GM10266 (cell line): ENCODE measurements around the gene RAD9B.
"Not testable (repeated sequence)": the region's sequence is repeated elsewhere in the genome, so short reads cannot be mapped to it uniquely, and the experiment has no call there.

Source experiments
- DNase-seq: peaks from one replicate; pipeline ENCODE4 v3.0.0; 2012; ENCODE audit errors: extremely low spot score
- CTCF ChIP-seq: IDR thresholded peaks from 2 replicates; pipeline ENCODE4 v1.5.1; 2012; ENCODE audit warnings: mild to moderate bottlenecking, low read depth; ENCODE audit not compliant: control insufficient read depth, insufficient read depth; ENCODE audit errors: missing control alignments

The RAD9B gene

DNA sequence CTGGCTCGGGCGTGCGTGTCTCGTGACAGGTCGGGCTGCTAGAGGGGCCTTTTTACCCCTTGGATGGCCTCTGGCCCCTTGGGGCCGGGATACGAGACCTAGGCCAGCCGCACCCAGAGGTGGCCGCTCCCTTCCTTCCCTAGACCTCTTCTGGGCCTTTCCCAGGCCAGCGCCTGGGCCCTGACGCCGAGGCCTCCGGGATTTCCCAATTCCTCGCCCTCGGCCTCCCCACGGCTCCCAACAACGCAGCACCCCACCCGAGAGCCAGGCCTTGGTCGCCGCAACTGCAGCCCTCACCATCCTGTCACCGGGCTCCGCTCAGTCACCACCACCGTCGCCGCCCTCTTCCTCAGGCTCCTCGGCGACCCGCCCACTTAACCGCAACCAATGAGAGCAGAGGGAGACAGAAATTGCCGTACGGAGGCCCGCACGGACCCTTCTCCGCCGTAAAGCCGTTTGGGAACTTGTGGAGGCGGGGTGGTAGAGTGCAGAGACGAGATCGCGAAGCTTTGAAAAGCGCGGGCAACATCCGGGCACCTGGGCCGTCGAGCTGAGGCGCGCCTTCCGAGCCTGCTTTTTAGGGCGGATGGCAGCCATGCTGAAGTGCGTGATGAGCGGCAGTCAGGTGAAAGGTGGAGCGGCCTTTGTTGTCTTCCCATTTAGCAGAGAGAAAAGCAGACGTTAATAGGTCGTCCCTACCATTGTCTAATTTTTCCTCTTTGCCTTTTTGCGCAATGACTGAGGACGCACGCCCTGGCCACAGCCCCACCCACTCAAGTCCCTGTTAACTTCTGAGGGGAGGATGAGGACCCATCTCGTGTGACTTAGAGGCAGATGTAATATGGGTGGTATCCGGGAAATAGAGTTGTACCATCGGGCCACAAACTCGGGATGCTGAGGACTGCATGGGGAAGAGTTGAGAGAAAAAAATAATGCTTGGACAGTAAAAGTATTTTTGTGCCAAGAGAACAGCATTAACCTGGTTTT lies at the start of gene RAD9B, which contains the start of gene VPS29:
Gene RAD9B (plus strand): TSS at position 580 of the 987 bp plus-strand sequence. CDS start 7 bp downstream, at position 587.
Gene VPS29 (minus strand): TSS at position 360 of the 987 bp plus-strand sequence. CDS start 60 bp downstream, at position 300.
- peak; percentile 87 for DNase-seq

GRCh38 chr12:110453569-110454296 lies 48.4 kb upstream of the RAD9B start:
- no peak for DNase-seq

More for the DNA sequence above, at the start of gene RAD9B, which contains the start of gene VPS29:
- no peak for TF ChIP-seq CTCF

GRCh38 chr12:110458756-110459155 lies 43.4 kb upstream of the RAD9B start:
- no peak for DNase-seq
- TF ChIP-seq CTCF: no peak

More at GRCh38 chr12:110453569-110454296, 48.4 kb upstream of the RAD9B start:
- TF ChIP-seq CTCF: no peak

DNA sequence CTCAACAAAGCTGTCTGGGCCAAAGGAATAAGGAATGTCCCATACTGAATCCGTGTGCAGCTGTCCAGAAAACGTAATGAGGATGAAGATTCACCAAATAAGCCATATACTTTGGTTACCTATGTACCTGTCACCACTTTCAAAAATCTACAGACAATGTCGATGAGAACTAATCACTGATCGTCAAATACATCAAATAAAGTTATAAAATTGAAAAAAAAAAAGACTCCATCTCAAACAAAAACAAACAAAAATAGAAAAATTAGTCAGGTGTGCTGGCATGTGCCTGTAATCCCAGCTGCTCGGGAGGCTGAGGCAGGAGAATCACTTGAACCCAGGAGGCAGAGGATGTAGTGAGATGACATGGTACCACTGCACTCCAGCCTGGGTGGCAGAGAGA lies 40.9 kb upstream of the RAD9B start:
- DNase-seq: not testable (repeated sequence)

GRCh38 chr12:110465024-110465423 lies 37.1 kb upstream of the RAD9B start:
- DNase-seq: no peak
- no peak for TF ChIP-seq CTCF

- not testable (repeated sequence) for DNase-seq
Observed at GRCh38 chr12:110465765-110466164, 36.4 kb upstream of the RAD9B start.

- no peak for DNase-seq
- no peak for TF ChIP-seq CTCF
Observed at GRCh38 chr12:110466791-110467190, 35.3 kb upstream of the RAD9B start.

GRCh38 chr12:110467847-110468213 lies 34.3 kb upstream of the RAD9B start:
- no peak for TF ChIP-seq CTCF
- DNase-seq: no peak
